Measurements from ENCODE around the gene RBKS. TPM values are rescaled to one million over a fixed set of nuclear protein-coding genes. Genes with fewer than 3 reads are reported as not detected.

Gene RBKS
- total RNA-seq, 1 experiment from 2014 or later, result 1.7 TPM

- peak; percentile 82 for TF ChIP-seq MAX (CRISPR knock-in tag; IDR thresholded peaks at IDR 0.05)
- TF ChIP-seq ERG (CRISPR knock-in tag; IDR thresholded peaks at IDR 0.05), result 0 out of 2 replicates have a peak, but pooled peaks have one; percentile 58
- TF ChIP-seq, protein P1, sequence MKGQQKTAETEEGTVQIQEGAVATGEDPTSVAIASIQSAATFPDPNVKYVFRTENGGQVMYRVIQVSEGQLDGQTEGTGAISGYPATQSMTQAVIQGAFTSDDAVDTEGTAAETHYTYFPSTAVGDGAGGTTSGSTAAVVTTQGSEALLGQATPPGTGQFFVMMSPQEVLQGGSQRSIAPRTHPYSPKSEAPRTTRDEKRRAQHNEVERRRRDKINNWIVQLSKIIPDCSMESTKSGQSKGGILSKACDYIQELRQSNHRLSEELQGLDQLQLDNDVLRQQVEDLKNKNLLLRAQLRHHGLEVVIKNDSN (CRISPR knock-in tag; IDR thresholded peaks at IDR 0.05), result peak; percentile 48; the same call in 1 of the 2 replicates
- TF ChIP-seq ZNF396 (CRISPR knock-in tag; IDR thresholded peaks at IDR 0.05; ENCODE audit: borderline replicate concordance), result no peak
- no peak for TF ChIP-seq USF2 (CRISPR knock-in tag; IDR thresholded peaks at IDR 0.05)
- 0 out of 2 replicates have a peak, but pooled peaks have one; percentile 26 for TF ChIP-seq ZNF317 (CRISPR knock-in tag; IDR thresholded peaks at IDR 0.05; ENCODE audit: borderline replicate concordance, low read depth)
- TF ChIP-seq ZNF671 (CRISPR knock-in tag; IDR thresholded peaks at IDR 0.05), result no peak
- TF ChIP-seq, protein P2, sequence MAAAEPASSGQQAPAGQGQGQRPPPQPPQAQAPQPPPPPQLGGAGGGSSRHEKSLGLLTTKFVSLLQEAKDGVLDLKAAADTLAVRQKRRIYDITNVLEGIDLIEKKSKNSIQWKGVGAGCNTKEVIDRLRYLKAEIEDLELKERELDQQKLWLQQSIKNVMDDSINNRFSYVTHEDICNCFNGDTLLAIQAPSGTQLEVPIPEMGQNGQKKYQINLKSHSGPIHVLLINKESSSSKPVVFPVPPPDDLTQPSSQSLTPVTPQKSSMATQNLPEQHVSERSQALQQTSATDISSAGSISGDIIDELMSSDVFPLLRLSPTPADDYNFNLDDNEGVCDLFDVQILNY (CRISPR knock-in tag; IDR thresholded peaks at IDR 0.05), result peak; percentile 68; the same call in 1 of the 2 replicates
- 0 out of 2 replicates have a peak, but pooled peaks have one; percentile 77 for TF ChIP-seq MYBL2 (CRISPR knock-in tag; IDR thresholded peaks at IDR 0.05)
- peak; percentile 97 for TF ChIP-seq NR2C2 (CRISPR knock-in tag; IDR thresholded peaks at IDR 0.05)
- peak; percentile 76 for TF ChIP-seq TEAD1 (CRISPR knock-in tag; IDR thresholded peaks at IDR 0.05)
- TF ChIP-seq NR3C1 (CRISPR knock-in tag; conservative IDR thresholded peaks at IDR 0.05; ENCODE audit: low read depth), result no peak
- TF ChIP-seq, protein P3, sequence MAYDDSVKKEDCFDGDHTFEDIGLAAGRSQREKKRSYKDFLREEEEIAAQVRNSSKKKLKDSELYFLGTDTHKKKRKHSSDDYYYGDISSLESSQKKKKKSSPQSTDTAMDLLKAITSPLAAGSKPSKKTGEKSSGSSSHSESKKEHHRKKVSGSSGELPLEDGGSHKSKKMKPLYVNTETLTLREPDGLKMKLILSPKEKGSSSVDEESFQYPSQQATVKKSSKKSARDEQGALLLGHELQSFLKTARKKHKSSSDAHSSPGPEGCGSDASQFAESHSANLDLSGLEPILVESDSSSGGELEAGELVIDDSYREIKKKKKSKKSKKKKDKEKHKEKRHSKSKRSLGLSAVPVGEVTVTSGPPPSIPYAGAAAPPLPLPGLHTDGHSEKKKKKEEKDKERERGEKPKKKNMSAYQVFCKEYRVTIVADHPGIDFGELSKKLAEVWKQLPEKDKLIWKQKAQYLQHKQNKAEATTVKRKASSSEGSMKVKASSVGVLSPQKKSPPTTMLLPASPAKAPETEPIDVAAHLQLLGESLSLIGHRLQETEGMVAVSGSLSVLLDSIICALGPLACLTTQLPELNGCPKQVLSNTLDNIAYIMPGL (CRISPR knock-in tag; IDR thresholded peaks at IDR 0.05), result peak; percentile 66; the same call in 1 of the 2 replicates
- peak; percentile 79; the same call in 1 of the 2 replicates for TF ChIP-seq RELA (CRISPR knock-in tag; IDR thresholded peaks at IDR 0.05; ENCODE audit: borderline replicate concordance)
- no peak for TF ChIP-seq RORB (CRISPR knock-in tag; IDR thresholded peaks at IDR 0.05)
- 0 out of 2 replicates have a peak, but pooled peaks have one; percentile 12 for TF ChIP-seq SMAD3 (CRISPR knock-in tag; IDR thresholded peaks at IDR 0.05; ENCODE audit: borderline replicate concordance)
- no peak for TF ChIP-seq AR (CRISPR knock-in tag; IDR thresholded peaks at IDR 0.05)
- TF ChIP-seq, protein P4, sequence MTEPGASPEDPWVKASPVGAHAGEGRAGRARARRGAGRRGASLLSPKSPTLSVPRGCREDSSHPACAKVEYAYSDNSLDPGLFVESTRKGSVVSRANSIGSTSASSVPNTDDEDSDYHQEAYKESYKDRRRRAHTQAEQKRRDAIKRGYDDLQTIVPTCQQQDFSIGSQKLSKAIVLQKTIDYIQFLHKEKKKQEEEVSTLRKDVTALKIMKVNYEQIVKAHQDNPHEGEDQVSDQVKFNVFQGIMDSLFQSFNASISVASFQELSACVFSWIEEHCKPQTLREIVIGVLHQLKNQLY (CRISPR knock-in tag; IDR thresholded peaks at IDR 0.05), result 0 out of 2 replicates have a peak, but pooled peaks have one; percentile 46
Observed at GRCh38 chr2:27771548-27772335, 118.4 kb downstream of the RBKS start, which contains the start of gene MRPL33 (continued).

Data from WTC11 (cell line).